ENCODE measurements around the gene DPP7.

DPP7 gene

DNA sequence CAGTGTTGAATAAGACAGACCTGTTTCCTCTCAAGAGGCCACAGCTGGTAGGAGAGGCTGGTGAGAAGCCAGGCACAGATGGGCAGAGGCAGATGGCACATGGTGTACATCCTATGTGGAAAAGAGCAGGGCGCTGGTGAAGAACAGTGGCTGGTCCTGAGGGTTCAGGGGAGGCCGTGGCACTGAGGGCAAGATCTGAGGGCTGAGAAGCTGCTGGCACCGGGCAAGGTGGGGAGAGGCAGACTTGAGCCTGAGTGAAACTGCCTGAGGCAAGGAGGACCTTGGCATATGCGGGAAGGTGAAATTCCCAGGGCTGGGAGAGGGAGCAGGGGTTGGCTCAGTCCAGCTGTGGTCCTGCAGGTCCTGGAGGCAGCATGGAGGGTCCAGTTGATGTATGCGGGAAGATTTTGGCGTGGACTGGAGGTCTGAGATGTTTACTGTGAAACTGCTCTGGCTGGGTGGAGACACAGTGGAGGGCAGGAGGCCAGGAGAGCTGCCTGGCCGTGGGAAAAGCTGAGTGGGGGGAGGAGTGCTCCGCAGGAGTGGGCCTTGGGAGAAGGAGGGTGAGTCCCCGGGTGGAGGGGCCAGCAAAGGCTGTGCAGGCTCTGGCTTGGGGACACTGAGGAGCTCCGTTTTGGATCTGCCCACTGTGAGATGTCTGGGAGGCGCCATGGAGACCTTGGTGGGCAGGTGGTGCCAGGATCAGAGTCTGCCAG is 25.1 kb downstream of the DPP7 start:
- Histone ChIP-seq H3K79me2 (ENCODE audit: low read length) (peaks cover 14% of the 10 kb centered on the region), H3K9me3 (ENCODE audit: insufficient read depth, low read length) (no peaks in the 10 kb centered on the region), H4K20me1 (ENCODE audit: insufficient read depth, low read length) (no peaks in the 10 kb centered on the region), H3K27me3 (ENCODE audit: low read depth, low read length) (no peaks in the 10 kb centered on the region), H3K27ac (ENCODE audit: low read length) (no peak overlapping the region), H3K4me1 (ENCODE audit: low read length) (peaks cover 28% of the 10 kb centered on the region), H3K36me3 (replicated peaks; ENCODE audit: low read depth, low read length) (peaks cover 18% of the 10 kb centered on the region), H2AFZ (ENCODE audit: low read depth, low read length) (no peak overlapping the region), H3K4me2 (ENCODE audit: low read length) (no peak overlapping the region), H3K9ac (ENCODE audit: low read length) (no peak overlapping the region), H3K4me3 (ENCODE audit: low read length) (no peak overlapping the region)
- TF ChIP-seq CTCF (IDR thresholded peaks at IDR 0.05; ENCODE audit: low read depth, low read length) (no peak), EZH2phosphoT487 (IDR thresholded peaks at IDR 0.05; ENCODE audit: low read depth) (no peak)

- peak overlapping the region; percentile 86; the same call in 1 of the 2 replicates for H3K9ac ChIP-seq (ENCODE audit: low read length)
- no peak overlapping the region for H3K27ac ChIP-seq (ENCODE audit: low read length)
- no peaks in the 10 kb centered on the region for H3K27me3 ChIP-seq (ENCODE audit: low read depth, low read length)
- peaks cover 3% of the 10 kb centered on the region; the same call in 1 of the 2 replicates for H4K20me1 ChIP-seq (ENCODE audit: insufficient read depth, low read length)
- peaks cover 20% of the 10 kb centered on the region for H3K36me3 ChIP-seq (replicated peaks; ENCODE audit: low read depth, low read length)
- peak overlapping the region; percentile 96 for H3K4me2 ChIP-seq (ENCODE audit: low read length)
- TF ChIP-seq CTCF (IDR thresholded peaks at IDR 0.05; ENCODE audit: low read depth, low read length) (no peak), EZH2phosphoT487 (IDR thresholded peaks at IDR 0.05; ENCODE audit: low read depth) (no peak)
- H3K4me1 ChIP-seq (ENCODE audit: low read length), result peaks cover 41% of the 10 kb centered on the region
- peaks cover 14% of the 10 kb centered on the region for H3K79me2 ChIP-seq (ENCODE audit: low read length)
- no peaks in the 10 kb centered on the region for H3K9me3 ChIP-seq (ENCODE audit: insufficient read depth, low read length)
- H2AFZ ChIP-seq (ENCODE audit: low read depth, low read length), result no peak overlapping the region
- peak overlapping the region; percentile 87 for H3K4me3 ChIP-seq (ENCODE audit: low read length)
Observed at GRCh38 chr9:137088121-137088520, 26.4 kb downstream of the DPP7 start.

DNA sequence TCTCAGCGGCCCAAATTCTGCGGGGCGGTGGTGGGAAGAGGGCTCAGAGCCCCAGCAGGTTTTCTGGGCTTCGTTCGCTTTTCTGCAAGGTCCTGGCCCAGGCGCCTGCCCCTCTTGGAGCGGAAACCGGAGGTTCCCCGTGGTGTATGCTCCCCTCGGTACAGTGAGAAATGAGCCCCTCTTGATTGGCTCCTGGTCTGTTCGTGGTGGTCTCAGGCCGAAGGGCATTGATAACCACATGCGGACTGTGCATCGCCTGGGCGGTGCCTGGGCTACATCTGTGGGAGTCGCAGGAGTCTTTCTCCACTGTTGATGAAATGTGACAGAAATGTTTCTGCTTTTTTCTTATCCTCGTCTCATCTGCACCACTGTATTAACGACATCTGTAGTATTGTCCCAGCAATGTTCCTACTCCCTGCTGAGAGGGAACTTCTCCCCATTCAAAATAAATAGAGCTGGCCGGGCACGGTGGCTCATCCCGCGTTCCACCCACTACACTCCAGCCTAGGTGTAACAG is 27.1 kb downstream of the DPP7 start:
- H3K4me1 ChIP-seq (ENCODE audit: low read length), result peaks cover 45% of the 10 kb centered on the region
- TF ChIP-seq CTCF (IDR thresholded peaks at IDR 0.05; ENCODE audit: low read depth, low read length) (no peak), EZH2phosphoT487 (IDR thresholded peaks at IDR 0.05; ENCODE audit: low read depth) (no peak)
- peak overlapping the region; percentile 96 for H3K4me2 ChIP-seq (ENCODE audit: low read length)
- H4K20me1 ChIP-seq (ENCODE audit: insufficient read depth, low read length), result peaks cover 6% of the 10 kb centered on the region; the same call in 1 of the 2 replicates
- peak overlapping the region; percentile 86 for H3K9ac ChIP-seq (ENCODE audit: low read length)
- H3K4me3 ChIP-seq (ENCODE audit: low read length), result peak overlapping the region; percentile 87
- H3K27me3 ChIP-seq (ENCODE audit: low read depth, low read length), result no peaks in the 10 kb centered on the region
- H3K36me3 ChIP-seq (replicated peaks; ENCODE audit: low read depth, low read length), result peaks cover 23% of the 10 kb centered on the region
- H3K27ac ChIP-seq (ENCODE audit: low read length), result peak overlapping the region; percentile 69
- H3K9me3 ChIP-seq (ENCODE audit: insufficient read depth, low read length), result no peaks in the 10 kb centered on the region
- peaks cover 14% of the 10 kb centered on the region for H3K79me2 ChIP-seq (ENCODE audit: low read length)
- peak overlapping the region; percentile 55 for H2AFZ ChIP-seq (ENCODE audit: low read depth, low read length)

- H2AFZ ChIP-seq (ENCODE audit: low read depth, low read length), result peak within 1 kb of the TSS; percentile 55
- H3K27ac ChIP-seq (ENCODE audit: low read length), result peak within 1 kb of the TSS; percentile 73
Observed at GRCh38 chr9:137086531-137087408, 27.8 kb downstream of the DPP7 start, which contains the start of gene MAN1B1. MAN1B1 (plus strand) TSS chr9:137086985; CDS start chr9:137087000, 15 bp downstream.

More at GRCh38 chr9:137086531-137087408, 27.8 kb downstream of the DPP7 start, which contains the start of gene MAN1B1:
- H3K9ac ChIP-seq (ENCODE audit: low read length), result peak within 1 kb of the TSS; percentile 90
- H4K20me1 ChIP-seq (ENCODE audit: insufficient read depth, low read length), result peaks cover 7% of the 10 kb centered on the region; the same call in 1 of the 2 replicates
- H3K27me3 ChIP-seq (ENCODE audit: low read depth, low read length), result no peaks in the 10 kb centered on the region
- peaks cover 25% of the 10 kb centered on the region for H3K36me3 ChIP-seq (replicated peaks; ENCODE audit: low read depth, low read length)
- TF ChIP-seq CTCF (IDR thresholded peaks at IDR 0.05; ENCODE audit: low read depth, low read length), result no peak
- peak within 1 kb of the TSS; percentile 96 for H3K4me2 ChIP-seq (ENCODE audit: low read length)
- H3K79me2 ChIP-seq (ENCODE audit: low read length), result peaks cover 14% of the 10 kb centered on the region
- H3K4me3 ChIP-seq (ENCODE audit: low read length), result peak within 1 kb of the TSS; percentile 87
- H3K4me1 ChIP-seq (ENCODE audit: low read length), result peaks cover 45% of the 10 kb centered on the region
- no peaks in the 10 kb centered on the region for H3K9me3 ChIP-seq (ENCODE audit: insufficient read depth, low read length)
